ENCODE results near the gene LRRK1. TPM values are rescaled to one million over a fixed set of nuclear protein-coding genes. Genes with fewer than 3 reads are reported as not detected.

Gene LRRK1
- total and polyA plus RNA-seq, 2 donors (not counting 1 experiment from before 2014, with no cell fraction given), result 19.8 to 53.0 TPM

GRCh38 chr15:101013769-101014675, 94.9 kb downstream of the LRRK1 start:
- H3K9ac ChIP-seq (ENCODE audit: low read length), result no peak overlapping the region
- 97% methylated on average over 17 of the region's 21 CpGs for WGBS (ENCODE audit: insufficient coverage)
- no peak overlapping the region for H3K4me2 ChIP-seq (replicated peaks; ENCODE audit: low read depth, low read length, poor library complexity, severe bottlenecking)
- ChIA-PET POLR2A (no interaction called here), CTCF (interaction anchor here (0.9 to 14.2 kb wide), 6 partner anchors 77 to 242 kb away, joined by 3 to 807 read pairs (median 6); partner anchors contain the start of genes CHSY1 and LRRK1)
- Mint-ChIP-seq H3K4me3 (no peak overlapping the region), H3K27me3 (no peaks in the 10 kb centered on the region), H3K4me1 (no peaks in the 10 kb centered on the region), H3K27ac (no peak overlapping the region), H3K9me3 (ENCODE audit: insufficient read depth) (no peaks in the 10 kb centered on the region)
- intact Hi-C loops (cut with micrococcal nuclease), result no loop called here
- no peak for ATAC-seq (ENCODE audit: low read depth)
- no peaks in the 10 kb centered on the region for H3K9me3 ChIP-seq (ENCODE audit: control extremely low read depth in 1 of 3, control insufficient read depth in 2 of 3, insufficient read depth in 1 of 3, low read length in 2 of 3)
- H3K27ac ChIP-seq (ENCODE audit: low read length in 2 of 2), result no peak overlapping the region
- H3K36me3 ChIP-seq (replicated peaks in 1 of 2; ENCODE audit: control extremely low read depth in 1 of 2, control insufficient read depth in 1 of 2, extremely low read depth in 1 of 2, insufficient read depth in 2 of 2, low read length in 1 of 2), result peaks cover 13 to 57% of the 10 kb centered on the region in 2 experiments
- H2AFZ ChIP-seq (ENCODE audit: insufficient read depth, low read depth, low read length, poor library complexity, severe bottlenecking), result no peak overlapping the region
- H3K27me3 ChIP-seq (replicated peaks in 1 of 4; ENCODE audit: control extremely low read depth in 1 of 4, control insufficient read depth in 3 of 4, insufficient read depth in 4 of 4, low read length in 3 of 4), result no peaks in the 10 kb centered on the region
- no peak for DNase-seq
- H3K4me3 ChIP-seq (ENCODE audit: control extremely low read depth in 1 of 5, extremely low read depth in 1 of 5, insufficient read depth in 1 of 5, low read depth in 2 of 5, low read length in 4 of 5), result no peak overlapping the region
- no peaks in the 10 kb centered on the region for H3K4me1 ChIP-seq (ENCODE audit: control insufficient read depth in 2 of 2, insufficient read depth in 2 of 2, low read length in 2 of 2)
- TF ChIP-seq EZH2 (IDR thresholded peaks at IDR 0.05; ENCODE audit: borderline replicate concordance, insufficient read depth, low read depth, low read length, poor library complexity, severe bottlenecking) (no peak), CTCF (IDR thresholded peaks at IDR 0.05) (no peak)
- no peaks in the 10 kb centered on the region for H4K20me1 ChIP-seq (ENCODE audit: control insufficient read depth, insufficient read depth, low read length, poor library complexity, severe bottlenecking)
- no peaks in the 10 kb centered on the region for H3K79me2 ChIP-seq (ENCODE audit: control insufficient read depth, insufficient read depth, low read length)
